Measurements from ENCODE around the gene CHCHD6.

Gene CHCHD6

GRCh38 chr3:126711121-126711760 lies 7.2 kb downstream of the CHCHD6 start:
- no peak for DNase-seq

- DNase-seq = no peak
Measured at GRCh38 chr3:126713199-126713598, 9.2 kb downstream of the CHCHD6 start.

- no peak for DNase-seq
Measured at GRCh38 chr3:126714276-126714900, 10.3 kb downstream of the CHCHD6 start.

GRCh38 chr3:126714921-126715320 lies 10.9 kb downstream of the CHCHD6 start:
- DNase-seq = no peak

- DNase-seq = no peak
Measured at GRCh38 chr3:126715432-126715831, 11.4 kb downstream of the CHCHD6 start.

- no peak for DNase-seq
Measured at GRCh38 chr3:126716057-126716456, 12.0 kb downstream of the CHCHD6 start.

GRCh38 chr3:126718561-126719445 lies 14.8 kb downstream of the CHCHD6 start:
- DNase-seq = no peak

- no peak for DNase-seq
Measured at GRCh38 chr3:126720596-126720995, 16.6 kb downstream of the CHCHD6 start.

- no peak for DNase-seq
Measured at GRCh38 chr3:126721246-126721645, 17.2 kb downstream of the CHCHD6 start.

GRCh38 chr3:126723237-126723636 lies 19.2 kb downstream of the CHCHD6 start:
- DNase-seq = no peak

GRCh38 chr3:126723801-126724200 lies 19.8 kb downstream of the CHCHD6 start:
- no peak for DNase-seq

GRCh38 chr3:126728680-126729079 lies 24.6 kb downstream of the CHCHD6 start:
- DNase-seq = no peak

- DNase-seq = no peak
Measured at GRCh38 chr3:126730376-126730775, 26.3 kb downstream of the CHCHD6 start.

GRCh38 chr3:126731044-126731443 lies 27.0 kb downstream of the CHCHD6 start:
- no peak for DNase-seq

- DNase-seq = no peak
Measured at GRCh38 chr3:126732281-126733060, 28.4 kb downstream of the CHCHD6 start.

GRCh38 chr3:126733061-126733430 lies 29.0 kb downstream of the CHCHD6 start:
- DNase-seq = no peak

- DNase-seq = no peak
Measured at GRCh38 chr3:126734106-126734723, 30.2 kb downstream of the CHCHD6 start.

GRCh38 chr3:126737527-126737926 lies 33.5 kb downstream of the CHCHD6 start:
- no peak for DNase-seq

GRCh38 chr3:126742057-126742456 lies 38.0 kb downstream of the CHCHD6 start:
- DNase-seq = no peak

- DNase-seq = no peak
Measured at GRCh38 chr3:126743350-126743749, 39.3 kb downstream of the CHCHD6 start.

- no peak for DNase-seq
Measured at GRCh38 chr3:126743781-126744180, 39.7 kb downstream of the CHCHD6 start.

GRCh38 chr3:126745760-126746394 lies 41.8 kb downstream of the CHCHD6 start:
- DNase-seq = no peak
